ENCODE data around the gene ELOB. TPM values are rescaled to one million over a fixed set of nuclear protein-coding genes. Genes with fewer than 3 reads are reported as not detected.

ELOB gene
- total RNA-seq, 4 donors from 2014 or later = 216 to 970 (median 375) TPM

- peaks cover 46 to 58% (median 51%) of the 10 kb centered on the region in 3 donors for H3K27me3 ChIP-seq
- H3K27ac ChIP-seq = no peak overlapping the region
- intact Hi-C loops (cut with DNase I; ENCODE audit: low total_unique reads) = no loop called here
- TF ChIP-seq CTCF (IDR thresholded peaks at IDR 0.05 in 4 of 5, conservative IDR thresholded peaks at IDR 0.05 in 1 of 5) = no peak
- TF ChIP-seq POLR2A (IDR thresholded peaks at IDR 0.05) = no peak
- no peak overlapping the region for H3K4me3 ChIP-seq
- in situ Hi-C loops (cut with MboI; ENCODE audit: low sequenced_read_pairs in 4 of 4) = no loop called here
- H3K36me3 ChIP-seq = no peaks in the 10 kb centered on the region
- DNase-seq (no peak), ATAC-seq (no peak)
- H3K4me1 ChIP-seq = no peaks in the 10 kb centered on the region
- no peaks in the 10 kb centered on the region for H3K9me3 ChIP-seq
Observed at GRCh38 chr16:2786061-2786825, 9.2 kb upstream of the ELOB start.

- Histone ChIP-seq H3K36me3 (no peaks in the 10 kb centered on the region), H3K9me3 (no peaks in the 10 kb centered on the region), H3K4me3 (peak overlapping the region; percentile 8 to 35 (median 27)), H3K4me1 (no peaks in the 10 kb centered on the region), H3K27me3 (peaks cover 37 to 50% (median 45%) of the 10 kb centered on the region in 3 donors), H3K27ac (no peak overlapping the region)
- TF ChIP-seq CTCF (IDR thresholded peaks at IDR 0.05 in 4 of 5, conservative IDR thresholded peaks at IDR 0.05 in 1 of 5) = peak in 1 of 5 experiments; percentile 12
- no peak for TF ChIP-seq POLR2A (IDR thresholded peaks at IDR 0.05)
- intact Hi-C loops (cut with DNase I; ENCODE audit: low total_unique reads) (no loop called here), in situ Hi-C loops (cut with MboI; ENCODE audit: low sequenced_read_pairs in 4 of 4) (no loop called here)
- ATAC-seq (no peak), DNase-seq (no peak)
Observed at GRCh38 chr16:2785101-2785991, 8.3 kb upstream of the ELOB start.

DNA sequence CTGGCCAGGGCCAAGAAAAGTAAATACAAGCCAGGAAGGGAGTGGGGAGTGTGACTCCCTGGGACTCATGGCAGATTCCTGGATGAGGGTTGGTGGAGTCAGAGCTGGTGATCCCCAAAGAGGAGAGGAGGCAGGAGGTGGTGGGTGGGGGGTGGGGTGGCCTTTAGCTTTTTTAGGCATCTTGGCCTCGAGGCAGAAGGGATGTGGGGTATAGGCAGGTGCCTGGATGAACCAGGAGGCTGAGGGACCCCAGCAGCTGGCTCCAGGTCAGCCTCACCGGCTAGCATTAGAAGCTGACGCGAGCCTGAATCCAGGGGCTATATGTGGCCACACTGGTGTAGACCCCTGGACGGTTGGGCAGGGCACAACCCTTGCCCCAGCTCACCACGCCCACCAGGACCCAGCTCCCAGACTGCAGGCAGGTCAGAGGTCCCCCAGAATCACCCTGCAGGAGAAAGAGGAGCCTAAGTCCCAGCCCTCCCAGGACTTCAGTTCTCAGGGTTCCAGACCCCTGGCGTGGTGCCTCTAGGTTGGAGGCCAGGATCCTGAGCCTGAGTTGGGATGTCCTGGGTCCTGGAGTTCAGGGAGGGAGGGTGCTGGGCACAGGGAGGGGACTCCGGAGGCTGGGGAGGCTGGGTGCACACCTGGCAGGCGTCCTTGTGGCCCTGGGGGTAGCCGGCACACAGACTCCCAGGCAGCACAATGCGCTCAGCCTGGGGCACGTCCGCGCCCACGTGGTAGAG, 7.4 kb upstream of the ELOB start:
- Histone ChIP-seq H3K4me3 (peak overlapping the region in 3 of 4 donors; percentile 26 to 35 (median 28)), H3K27me3 (peaks cover 32 to 43% (median 40%) of the 10 kb centered on the region in 3 donors), H3K27ac (no peak overlapping the region), H3K4me1 (peaks cover 0 to 1% of the 10 kb centered on the region in 2 donors), H3K9me3 (no peaks in the 10 kb centered on the region), H3K36me3 (no peaks in the 10 kb centered on the region)
- no peak for ATAC-seq
- DNase-seq = no peak
- intact Hi-C loops (cut with DNase I; ENCODE audit: low total_unique reads) (no loop called here), in situ Hi-C loops (cut with MboI; ENCODE audit: low sequenced_read_pairs in 4 of 4) (no loop called here)
- TF ChIP-seq POLR2A (IDR thresholded peaks at IDR 0.05) (no peak), CTCF (IDR thresholded peaks at IDR 0.05 in 4 of 5, conservative IDR thresholded peaks at IDR 0.05 in 1 of 5) (no peak)

DNA sequence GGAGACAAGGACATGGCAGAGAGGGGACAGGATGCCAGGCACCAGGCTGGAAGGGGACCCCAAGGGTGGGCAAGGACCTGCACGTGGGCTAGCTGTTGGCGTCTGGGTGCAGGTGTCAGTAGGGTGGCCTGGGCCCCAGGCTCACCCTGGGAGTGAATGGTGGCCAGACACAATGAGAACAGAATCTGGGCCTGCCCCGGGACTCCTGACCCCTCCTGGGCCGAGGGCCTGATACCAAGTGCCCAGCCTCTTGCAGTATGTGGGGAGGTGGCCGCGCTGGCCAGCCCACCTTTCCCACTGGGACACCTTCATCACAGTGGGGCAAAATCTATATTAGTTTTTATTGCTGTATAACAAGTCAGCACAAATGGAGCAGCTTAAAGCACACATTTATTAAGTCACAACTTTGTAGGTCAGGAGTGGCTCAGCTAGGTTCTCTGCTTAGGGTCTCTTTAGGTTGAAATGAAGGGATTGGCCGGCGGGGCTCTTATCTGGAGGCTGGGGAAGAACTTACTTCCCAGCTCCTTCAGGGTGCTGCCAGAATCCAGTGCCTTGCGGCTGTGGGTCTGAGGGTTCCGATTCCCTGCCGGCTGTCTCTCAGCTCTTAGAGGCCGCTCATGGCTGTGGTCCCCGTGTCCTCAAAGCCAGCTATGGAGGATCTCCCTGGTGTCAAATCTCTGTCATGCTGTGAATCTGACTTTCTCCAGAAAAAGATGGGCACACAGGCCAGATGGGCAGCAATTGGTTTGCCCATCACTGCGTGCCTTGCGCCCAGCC, 6.7 kb upstream of the ELOB start:
- no peak for ATAC-seq
- H3K9me3 ChIP-seq = no peaks in the 10 kb centered on the region
- no peaks in the 10 kb centered on the region for H3K36me3 ChIP-seq
- TF ChIP-seq CTCF (IDR thresholded peaks at IDR 0.05 in 4 of 5, conservative IDR thresholded peaks at IDR 0.05 in 1 of 5) (no peak), POLR2A (IDR thresholded peaks at IDR 0.05) (no peak)
- H3K27me3 ChIP-seq = peaks cover 28 to 35% (median 35%) of the 10 kb centered on the region in 3 donors
- no peak overlapping the region for H3K27ac ChIP-seq
- intact Hi-C loops (cut with DNase I; ENCODE audit: low total_unique reads) = no loop called here
- peaks cover 1 to 9% of the 10 kb centered on the region in 2 donors for H3K4me1 ChIP-seq
- no peak for DNase-seq
- in situ Hi-C loops (cut with MboI; ENCODE audit: low sequenced_read_pairs in 4 of 4) = no loop called here
- H3K4me3 ChIP-seq = no peak overlapping the region
